Ectodermal cell (in vitro differentiated cells): Measurements from ENCODE around the gene LPGAT1.
"Not testable (repeated sequence)": the region's sequence is repeated elsewhere in the genome, so short reads cannot be mapped to it uniquely, and the experiment has no call there.

ENCODE experiments used
- H3K27ac ChIP-seq: 2 replicates; pipeline ENCODE4 v1.7.0; 2013; ENCODE audit warnings: mild to moderate bottlenecking, low read depth, low read length; ENCODE audit not compliant: insufficient read depth, poor library complexity, severe bottlenecking
- H3K27me3 ChIP-seq: 2 replicates; pipeline ENCODE4 v1.7.0; 2013; ENCODE audit warnings: mild to moderate bottlenecking, low read length; ENCODE audit not compliant: insufficient read depth, control insufficient read depth, poor library complexity, severe bottlenecking
- H3K36me3 ChIP-seq: one replicate; pipeline ENCODE4 v1.7.0; 2013; ENCODE audit warnings: low read length; ENCODE audit not compliant: control insufficient read depth, insufficient read depth
- H3K4me1 ChIP-seq: one replicate; pipeline ENCODE4 v1.7.0; 2013; ENCODE audit warnings: low read length; ENCODE audit not compliant: control insufficient read depth, insufficient read depth
- H3K4me3 ChIP-seq: 2 replicates; pipeline ENCODE4 v1.7.0; 2013; ENCODE audit warnings: low read depth, low read length, control low read depth; ENCODE audit not compliant: insufficient read depth
- H3K9me3 ChIP-seq: 2 replicates; pipeline ENCODE4 v1.7.0; 2013; ENCODE audit warnings: mild to moderate bottlenecking, low read length, moderate library complexity; ENCODE audit not compliant: control insufficient read depth
- WGBS, 2 experiments: methylation state at CpG; one replicate each; pipeline ENCODE4 v1.1.7; 2013; ENCODE audit warnings: missing lambda C conversion rate in 2 of 2; 5-methylcytosine and 5-hydroxymethylcytosine counted together

Gene LPGAT1

GRCh38 chr1:211695135-211695816 lies 135.3 kb downstream of the LPGAT1 start:
- no peak overlapping the region for H3K27ac ChIP-seq
- H3K4me1 ChIP-seq: no peaks in the 10 kb centered on the region
- 64 to 70% methylated on average over 9 to 10 of the region's 10 CpGs for WGBS, 2 experiments
- no peaks in the 10 kb centered on the region for H3K36me3 ChIP-seq
- no peaks in the 10 kb centered on the region for H3K9me3 ChIP-seq
- H3K27me3 ChIP-seq: peaks cover 9% of the 10 kb centered on the region
- no peak overlapping the region for H3K4me3 ChIP-seq

- H3K27me3 ChIP-seq, H3K36me3 ChIP-seq, H3K9me3 ChIP-seq, H3K27ac ChIP-seq, H3K4me1 ChIP-seq, H3K4me3 ChIP-seq: not testable (repeated sequence)
- 92 to 95% methylated on average over 2 to 5 of the region's 5 CpGs for WGBS, 2 experiments
Observed at GRCh38 chr1:211693911-211694310, 136.7 kb downstream of the LPGAT1 start.
